Hepatocyte (in vitro differentiated cells): Measurements from ENCODE around the gene HS6ST1. TPM values are rescaled to one million over a fixed set of nuclear protein-coding genes. Genes with fewer than 3 reads are reported as not detected.

ENCODE experiments used
- DNase-seq: peaks from one replicate; pipeline ENCODE4 v3.0.0-alpha.2; 2016; ENCODE audit warnings: low spot score
- H2AFZ ChIP-seq: fragments of 200-600 bp; sonication (generic); 2 replicates; pipeline ENCODE4 v1.6.0; 2016; ENCODE audit warnings: antibody characterized with exemption, mild to moderate bottlenecking
- H3K27ac ChIP-seq: fragments of 200-600 bp; sonication (generic); 2 replicates; pipeline ENCODE4 v1.5.1; 2016; ENCODE audit warnings: mild to moderate bottlenecking
- H3K27me3 ChIP-seq: fragments of 200-600 bp; sonication (generic); 2 replicates; pipeline ENCODE4 v1.6.1; 2016
- H3K36me3 ChIP-seq: fragments of 200-600 bp; sonication (generic); replicated peaks from 2 replicates; pipeline ENCODE4 v1.5.1; 2016; ENCODE audit warnings: low read depth; ENCODE audit not compliant: insufficient read depth
- H3K4me1 ChIP-seq: fragments of 200-600 bp; sonication (generic); 2 replicates; pipeline ENCODE4 v1.5.1; 2016; ENCODE audit warnings: mild to moderate bottlenecking, moderate library complexity; ENCODE audit not compliant: insufficient read depth
- H3K4me2 ChIP-seq: fragments of 200-600 bp; sonication (generic); 2 replicates; pipeline ENCODE4 v1.6.0; 2016
- H3K4me3 ChIP-seq: fragments of 200-600 bp; sonication (generic); 2 replicates; pipeline ENCODE4 v1.5.1; 2016; ENCODE audit warnings: mild to moderate bottlenecking
- H3K79me2 ChIP-seq: fragments of 200-600 bp; sonication (generic); 2 replicates; pipeline ENCODE4 v1.6.0; 2017; ENCODE audit warnings: mild to moderate bottlenecking
- H3K9me2 ChIP-seq: fragments of 200-600 bp; sonication (generic); replicated peaks from 2 replicates; pipeline ENCODE4 v1.6.0; 2017; ENCODE audit warnings: mild to moderate bottlenecking; ENCODE audit not compliant: insufficient read depth
- H3K9me3 ChIP-seq: fragments of 200-600 bp; sonication (generic); 2 replicates; pipeline ENCODE4 v1.5.1; 2016; ENCODE audit warnings: low read depth, mild to moderate bottlenecking
- H4K20me1 ChIP-seq: fragments of 200-600 bp; sonication (generic); 2 replicates; pipeline ENCODE4 v1.6.0; 2016; ENCODE audit warnings: mild to moderate bottlenecking; ENCODE audit not compliant: insufficient read depth, poor library complexity, severe bottlenecking
- EZH2 ChIP-seq: fragments of 200-600 bp; sonication (generic); IDR thresholded peaks from 2 replicates; pipeline ENCODE4 v1.6.1; 2016; ENCODE audit warnings: antibody characterized with exemption, mild to moderate bottlenecking, borderline replicate concordance
- EZH2phosphoT487 ChIP-seq: fragments of 200-600 bp; sonication (generic); IDR thresholded peaks from one replicate; pipeline ENCODE4 v1.6.1; 2018; ENCODE audit warnings: antibody characterized with exemption, mild to moderate bottlenecking, low read depth, moderate library complexity; ENCODE audit not compliant: unreplicated experiment, severe bottlenecking
- WGBS: methylation state at CpG from one replicate; pipeline ENCODE4 v1.1.6; 2016; ENCODE audit warnings: low lambda C conversion rate; ENCODE audit errors: missing lambda C conversion rate; 5-methylcytosine and 5-hydroxymethylcytosine counted together
- polyA plus RNA-seq: library from polyadenylated mRNA; unstranded; fragments of >200 nt; fragmentation: Nextera tagmentation; extraction: Ambion mirVana; gene quantifications from 2 replicates; pipeline ENCODE4 v1.2.1, GENCODE V29; 2016
- total RNA-seq: library from RNA; depleted of rRNA; stranded (reverse); fragments of >200 nt; gene quantifications from 2 replicates; pipeline ENCODE4 v1.2.3, GENCODE V29; 2014
- TF ChIP-seq, protein P1 (sequence below): fragments of 200-600 bp; sonication (generic); IDR thresholded peaks from 2 replicates; pipeline ENCODE4 v1.5.1; 2016; ENCODE audit warnings: antibody characterized with exemption, mild to moderate bottlenecking; ENCODE audit not compliant: poor library complexity

Gene HS6ST1
- total and polyA plus RNA-seq, 2 experiments from 2014 or later = 46.7 to 48.3 TPM

GRCh38 chr2:128311755-128312341, 6.8 kb downstream of the HS6ST1 start:
- Histone ChIP-seq H3K27me3 (no peaks in the 10 kb centered on the region), H3K27ac (no peak overlapping the region), H3K9me3 (no peaks in the 10 kb centered on the region), H3K9me2 (no peaks in the 10 kb centered on the region), H3K4me1 (peaks cover 47% of the 10 kb centered on the region), H4K20me1 (peaks cover 98% of the 10 kb centered on the region), H3K4me3 (no peak overlapping the region), H3K79me2 (peaks cover 98% of the 10 kb centered on the region), H2AFZ (no peak overlapping the region), H3K36me3 (no peaks in the 10 kb centered on the region), H3K4me2 (no peak overlapping the region)
- TF ChIP-seq EZH2 (no peak), EZH2phosphoT487 (no peak)
- TF ChIP-seq, protein P1, sequence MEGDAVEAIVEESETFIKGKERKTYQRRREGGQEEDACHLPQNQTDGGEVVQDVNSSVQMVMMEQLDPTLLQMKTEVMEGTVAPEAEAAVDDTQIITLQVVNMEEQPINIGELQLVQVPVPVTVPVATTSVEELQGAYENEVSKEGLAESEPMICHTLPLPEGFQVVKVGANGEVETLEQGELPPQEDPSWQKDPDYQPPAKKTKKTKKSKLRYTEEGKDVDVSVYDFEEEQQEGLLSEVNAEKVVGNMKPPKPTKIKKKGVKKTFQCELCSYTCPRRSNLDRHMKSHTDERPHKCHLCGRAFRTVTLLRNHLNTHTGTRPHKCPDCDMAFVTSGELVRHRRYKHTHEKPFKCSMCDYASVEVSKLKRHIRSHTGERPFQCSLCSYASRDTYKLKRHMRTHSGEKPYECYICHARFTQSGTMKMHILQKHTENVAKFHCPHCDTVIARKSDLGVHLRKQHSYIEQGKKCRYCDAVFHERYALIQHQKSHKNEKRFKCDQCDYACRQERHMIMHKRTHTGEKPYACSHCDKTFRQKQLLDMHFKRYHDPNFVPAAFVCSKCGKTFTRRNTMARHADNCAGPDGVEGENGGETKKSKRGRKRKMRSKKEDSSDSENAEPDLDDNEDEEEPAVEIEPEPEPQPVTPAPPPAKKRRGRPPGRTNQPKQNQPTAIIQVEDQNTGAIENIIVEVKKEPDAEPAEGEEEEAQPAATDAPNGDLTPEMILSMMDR = no peak
- WGBS = 96% methylated on average over 11 of the region's 11 CpGs
- no peak for DNase-seq

- Histone ChIP-seq H3K79me2 (peaks cover 96% of the 10 kb centered on the region), H3K9me3 (no peaks in the 10 kb centered on the region), H3K4me3 (no peak overlapping the region), H3K27ac (no peak overlapping the region), H3K9me2 (no peaks in the 10 kb centered on the region), H4K20me1 (peaks cover 97% of the 10 kb centered on the region), H3K27me3 (no peaks in the 10 kb centered on the region), H3K4me1 (peaks cover 49% of the 10 kb centered on the region), H3K4me2 (no peak overlapping the region), H3K36me3 (no peaks in the 10 kb centered on the region), H2AFZ (no peak overlapping the region)
- no peak for TF ChIP-seq EZH2phosphoT487
- no peak for TF ChIP-seq EZH2
- TF ChIP-seq, protein P1 = no peak
- DNase-seq = no peak
- WGBS = 95% methylated on average over 7 of the region's 7 CpGs
Measured at GRCh38 chr2:128311216-128311754, 7.4 kb downstream of the HS6ST1 start.

DNA sequence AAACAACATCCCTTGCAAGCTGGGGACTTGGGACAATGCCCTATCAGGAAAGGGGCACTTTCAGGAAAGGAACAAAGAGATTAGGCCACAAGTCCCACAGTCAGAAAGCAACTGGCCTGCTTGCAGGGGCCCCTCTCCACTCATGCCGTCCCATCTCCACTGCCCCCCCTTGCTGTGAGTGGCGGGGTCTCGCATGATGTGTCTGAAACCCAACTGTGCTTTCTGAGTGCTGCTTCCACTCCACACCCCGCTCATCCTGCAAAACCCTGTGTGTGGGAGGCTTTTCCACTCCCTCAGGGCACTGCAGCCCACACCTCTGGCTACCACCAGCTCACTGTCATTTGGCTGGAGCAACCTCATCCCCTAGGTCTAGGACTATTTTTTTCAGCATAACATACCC, 7.9 kb downstream of the HS6ST1 start:
- no peak overlapping the region for H2AFZ ChIP-seq

More for the DNA sequence above, 7.9 kb downstream of the HS6ST1 start:
- DNase-seq = no peak
- no peaks in the 10 kb centered on the region for H3K36me3 ChIP-seq
- no peak overlapping the region for H3K27ac ChIP-seq
- peaks cover 95% of the 10 kb centered on the region for H4K20me1 ChIP-seq
- H3K4me3 ChIP-seq = no peak overlapping the region
- H3K27me3 ChIP-seq = no peaks in the 10 kb centered on the region
- peaks cover 48% of the 10 kb centered on the region for H3K4me1 ChIP-seq
- H3K79me2 ChIP-seq = peaks cover 94% of the 10 kb centered on the region
- no peaks in the 10 kb centered on the region for H3K9me3 ChIP-seq
- 59% methylated on average over 4 of the region's 4 CpGs for WGBS
- TF ChIP-seq EZH2 (no peak), EZH2phosphoT487 (no peak)
- TF ChIP-seq, protein P1 = no peak
- no peaks in the 10 kb centered on the region for H3K9me2 ChIP-seq
- H3K4me2 ChIP-seq = no peak overlapping the region
